ENCODE results near the gene WASF1. TPM values are rescaled to one million over a fixed set of nuclear protein-coding genes. Genes with fewer than 3 reads are reported as not detected.

The WASF1 gene
- total and polyA plus RNA-seq, 10 donors, result 1.2 to 8.8 (median 3.0) TPM

- Histone ChIP-seq H3K9me3 (no peaks in the 10 kb centered on the region), H3K27me3 (replicated peaks in 1 of 7) (no peaks in the 10 kb centered on the region), H3K4me1 (peaks cover 7 to 72% (median 50%) of the 10 kb centered on the region in 6 donors), H3K27ac (no peak overlapping the region), H3K36me3 (peaks cover 0 to 29% (median 13%) of the 10 kb centered on the region in 6 donors), H3K4me3 (no peak overlapping the region)
- intact Hi-C loops (cut with DNase I; ENCODE audit: low total_unique reads), result no loop called here
- 74 to 88% (median 82%) methylated on average over 2 of the region's 2 CpGs for WGBS, 5 donors
- TF ChIP-seq POLR2A (IDR thresholded peaks at IDR 0.05) (no peak), CTCF (IDR thresholded peaks at IDR 0.05 in 8 of 11, conservative IDR thresholded peaks at IDR 0.05 in 3 of 11) (no peak), POLR2AphosphoS5 (IDR thresholded peaks at IDR 0.05) (no peak)
- no peak for DNase-seq
These were observed 12.0 kb upstream of the WASF1 start for GRCh38 chr6:110191477-110191876.

- 88 to 94% (median 90%) methylated on average over 6 of the region's 6 CpGs for WGBS, 5 donors
- peaks cover 0 to 29% (median 13%) of the 10 kb centered on the region in 6 donors for H3K36me3 ChIP-seq
- TF ChIP-seq POLR2A (IDR thresholded peaks at IDR 0.05), result no peak
- TF ChIP-seq CTCF (IDR thresholded peaks at IDR 0.05 in 8 of 11, conservative IDR thresholded peaks at IDR 0.05 in 3 of 11), result no peak
- no peak for TF ChIP-seq POLR2AphosphoS5 (IDR thresholded peaks at IDR 0.05)
- H3K9me3 ChIP-seq, result no peaks in the 10 kb centered on the region
- H3K4me1 ChIP-seq, result peaks cover 14 to 74% (median 57%) of the 10 kb centered on the region in 6 donors
- intact Hi-C loops (cut with DNase I; ENCODE audit: low total_unique reads), result no loop called here
- no peak overlapping the region for H3K4me3 ChIP-seq
- H3K27me3 ChIP-seq (replicated peaks in 1 of 7), result no peaks in the 10 kb centered on the region
- H3K27ac ChIP-seq, result no peak overlapping the region
- DNase-seq, result no peak
These were observed 11.3 kb upstream of the WASF1 start for GRCh38 chr6:110190726-110191125.

GRCh38 chr6:110188791-110189190 is 9.3 kb upstream of the WASF1 start:
- intact Hi-C loops (cut with DNase I; ENCODE audit: low total_unique reads), result no loop called here
- TF ChIP-seq POLR2A (IDR thresholded peaks at IDR 0.05) (no peak), CTCF (IDR thresholded peaks at IDR 0.05 in 8 of 11, conservative IDR thresholded peaks at IDR 0.05 in 3 of 11) (no peak), POLR2AphosphoS5 (IDR thresholded peaks at IDR 0.05) (no peak)

GRCh38 chr6:110185879-110186278 is 6.4 kb upstream of the WASF1 start:
- TF ChIP-seq POLR2A (IDR thresholded peaks at IDR 0.05), result no peak
- no peak for TF ChIP-seq POLR2AphosphoS5 (IDR thresholded peaks at IDR 0.05)
- Histone ChIP-seq H3K27ac (peak overlapping the region in 4 of 8 donors; percentile 1 to 27 (median 19)), H3K36me3 (peaks cover 0 to 4% (median 0%) of the 10 kb centered on the region in 6 donors), H3K4me3 (peak overlapping the region in 1 of 8 donors; percentile 5), H3K4me1 (peaks cover 37 to 97% (median 88%) of the 10 kb centered on the region in 6 donors), H3K27me3 (replicated peaks in 1 of 7) (no peaks in the 10 kb centered on the region), H3K9me3 (no peaks in the 10 kb centered on the region)
- 50 to 72% (median 66%) methylated on average over 3 of the region's 3 CpGs for WGBS, 5 donors
- no peak for DNase-seq
- intact Hi-C loops (cut with DNase I; ENCODE audit: low total_unique reads), result no loop called here

More at GRCh38 chr6:110188791-110189190, 9.3 kb upstream of the WASF1 start:
- Histone ChIP-seq H3K9me3 (no peaks in the 10 kb centered on the region), H3K36me3 (peaks cover 0 to 14% (median 4%) of the 10 kb centered on the region in 6 donors), H3K27ac (no peak overlapping the region), H3K27me3 (replicated peaks in 1 of 7) (no peaks in the 10 kb centered on the region), H3K4me3 (no peak overlapping the region), H3K4me1 (peaks cover 18 to 86% (median 72%) of the 10 kb centered on the region in 6 donors)
- DNase-seq, result no peak

Data from spleen (tissue), 11 donors.